ENCODE data around the gene WFIKKN1.

GRCh38 chr16:582218-582613, 48.6 kb upstream of the WFIKKN1 start:
- no peak for TF ChIP-seq CTCF (IDR thresholded peaks at IDR 0.05 in 8 of 11, conservative IDR thresholded peaks at IDR 0.05 in 3 of 11)
- TF ChIP-seq POLR2A (IDR thresholded peaks at IDR 0.05): no peak

Data from spleen (tissue), 7 donors.